Gastrocnemius medialis (tissue), 4 donors: Measurements from ENCODE around the gene BTRC.
"Not testable (repeated sequence)": the region's sequence is repeated elsewhere in the genome, so short reads cannot be mapped to it uniquely, and the experiment has no call there.

ENCODE experiments used
- CTCF ChIP-seq, 5 experiments: fragments of 450-650 bp in 3 of 5; fragments of 200-600 bp in 2 of 5; sonication (generic) in 2 of 5; IDR thresholded peaks in 4 of 5; conservative IDR thresholded peaks in 1 of 5; 1 replicate in 4 of 5; 2 replicates in 1 of 5; pipeline ENCODE4 v1.5.1; 2016 to 2019; ENCODE audit warnings: antibody characterized with exemption in 5 of 5, mild to moderate bottlenecking in 3 of 5, moderate library complexity in 3 of 5
- POLR2A ChIP-seq, 2 donors: fragments of 450-650 bp; IDR thresholded peaks; one replicate each; pipeline ENCODE4 v1.6.1; 2017; ENCODE audit warnings: antibody characterized with exemption in 2 of 2, mild to moderate bottlenecking in 2 of 2, moderate library complexity in 2 of 2

GRCh38 chr10:101593331-101593730, 239.4 kb downstream of the BTRC start:
- not testable (repeated sequence) for TF ChIP-seq POLR2A (IDR thresholded peaks at IDR 0.05); CTCF (IDR thresholded peaks at IDR 0.05 in 4 of 5, conservative IDR thresholded peaks at IDR 0.05 in 1 of 5)
